Endothelial cell of umbilical vein (primary cell): ENCODE data around the gene FOXK1. TPM values are rescaled to one million over a fixed set of nuclear protein-coding genes. Genes with fewer than 3 reads are reported as not detected.

ENCODE experiments used
- BruUV-seq: library from RNA; stranded (reverse); fragments of 400-500 nt; replicated peaks from 2 replicates; lab custom pipeline; 2021; lab: Mats Ljungman, UMichigan
- CTCF ChIA-PET: fragments of 300-600, 350-600 bp; sonication (Branson Sonifier 250); formaldehyde crosslinking; loops from one replicate; lab custom pipeline; 2021; ENCODE audit warnings: antibody characterized with exemption, inconsistent platforms; lab: Charles Lee
- POLR2A ChIA-PET: fragments of 300-600, 350-600 bp; sonication (Branson Sonifier 250); formaldehyde crosslinking; loops from one replicate; lab custom pipeline; 2021; ENCODE audit warnings: antibody characterized with exemption, inconsistent platforms; lab: Charles Lee
- DNase-seq: peaks from one replicate; pipeline ENCODE4 v3.0.0-alpha.2; 2011; ENCODE audit warnings: low read depth, low spot score
- FAIRE-seq: peaks from 2 replicates; lab custom pipeline; 2011; peaks lifted over from hg19 to GRCh38; lab: Jason Lieb, UNC
- H2AFZ ChIP-seq: 2 replicates; pipeline ENCODE4 v1.6.0; 2012; ENCODE audit warnings: low read depth, low read length, control low read depth, inconsistent platforms
- H3K27ac ChIP-seq: 2 replicates; pipeline ENCODE4 v1.5.1; 2011; ENCODE audit warnings: low read depth, mild to moderate bottlenecking, control low read depth, low read length, moderate library complexity; ENCODE audit not compliant: insufficient read depth
- H3K27me3 ChIP-seq, 2 experiments: 2 replicates each; pipeline versions ENCODE4 v1.6.0 to v1.6.1; 2011; ENCODE audit warnings: low read length in 2 of 2, mixed read lengths in 1 of 2; ENCODE audit not compliant: control insufficient read depth in 2 of 2, insufficient read depth in 2 of 2
- H3K36me3 ChIP-seq, 2 experiments: 2 replicates in 1 of 2; 3 replicates in 1 of 2; pipeline ENCODE4 v1.5.1; 2011; ENCODE audit warnings: low read length in 2 of 2, mild to moderate bottlenecking in 1 of 2, moderate library complexity in 1 of 2; ENCODE audit not compliant: control insufficient read depth in 2 of 2, insufficient read depth in 2 of 2; ENCODE audit errors: extremely low read depth in 1 of 2
- H3K4me1 ChIP-seq: 3 replicates; pipeline ENCODE4 v1.5.1; 2011; ENCODE audit warnings: mild to moderate bottlenecking, low read length; ENCODE audit not compliant: control insufficient read depth, insufficient read depth; ENCODE audit errors: extremely low read depth
- H3K4me2 ChIP-seq: 2 replicates; pipeline ENCODE4 v1.6.1; 2011; ENCODE audit warnings: low read length, control low read depth, mixed read lengths; ENCODE audit not compliant: insufficient read depth
- H3K4me3 ChIP-seq, 3 experiments: fragments of 200-600 bp in 1 of 3; sonication (generic), shearing (Covaris generic) in 1 of 3; replicated peaks in 1 of 3; 2 replicates each; pipeline ENCODE4 v1.5.1; 2011 to 2016; ENCODE audit warnings: control low read depth in 3 of 3, low read length in 3 of 3, mild to moderate bottlenecking in 2 of 3, inconsistent platforms in 1 of 3, low read depth in 1 of 3, moderate library complexity in 1 of 3; ENCODE audit not compliant: insufficient read depth in 1 of 3
- H3K79me2 ChIP-seq: 2 replicates; pipeline ENCODE4 v1.6.0; 2012; ENCODE audit warnings: low read length, inconsistent platforms; ENCODE audit not compliant: control insufficient read depth, insufficient read depth
- H3K9ac ChIP-seq: replicated peaks from 2 replicates; pipeline ENCODE3; 2011; ENCODE audit warnings: low read length, control low read depth; ENCODE audit not compliant: insufficient read depth; ENCODE audit errors: extremely low read depth
- H3K9me1 ChIP-seq: replicated peaks from 3 replicates; pipeline ENCODE4 v1.6.0; 2011; ENCODE audit warnings: mild to moderate bottlenecking, low read length; ENCODE audit not compliant: control insufficient read depth, insufficient read depth; ENCODE audit errors: extremely low read depth
- H3K9me3 ChIP-seq: replicated peaks from 2 replicates; pipeline ENCODE4 v1.5.1; 2012; ENCODE audit warnings: low read length, inconsistent platforms; ENCODE audit not compliant: control insufficient read depth, insufficient read depth
- H4K20me1 ChIP-seq: replicated peaks from 2 replicates; pipeline ENCODE3; 2011; ENCODE audit warnings: mild to moderate bottlenecking, low read length; ENCODE audit not compliant: control insufficient read depth, insufficient read depth; ENCODE audit errors: extremely low read depth
- FOS ChIP-seq: IDR thresholded peaks from 2 replicates; pipeline ENCODE4 v1.6.1; 2011; ENCODE audit warnings: mild to moderate bottlenecking, low read length, moderate library complexity, borderline replicate concordance; ENCODE audit not compliant: insufficient read depth
- MYC ChIP-seq: IDR thresholded peaks from one replicate; pipeline ENCODE4 v1.6.1; 2011; ENCODE audit warnings: mild to moderate bottlenecking, low read depth, low read length
- POLR2A ChIP-seq: IDR thresholded peaks from 2 replicates; pipeline ENCODE4 v1.6.1; 2012; ENCODE audit warnings: low read depth, mild to moderate bottlenecking, control low read depth, low read length
- POLR2AphosphoS5 ChIP-seq: IDR thresholded peaks from 2 replicates; pipeline ENCODE4 v1.6.1; 2012; ENCODE audit warnings: low read depth, mild to moderate bottlenecking, control low read depth, low read length, moderate library complexity; ENCODE audit not compliant: insufficient read depth
- dilution Hi-C: fragments of 300-500 bp; cut with MboI; formaldehyde crosslinking; loops from one replicate; pipeline ENCODE4 v1.15.0; 2019; ENCODE audit warnings: low sequenced_read_pairs; ENCODE audit not compliant: extremely low pct_ligation_motif_present
- intact Hi-C: fragments of 100-400 bp; cut with micrococcal nuclease; formaldehyde crosslinking; loops from one replicate; pipeline ENCODE4 v1.10.0; 2022
- polyA plus RNA-seq, 4 experiments: library from polyadenylated mRNA; depleted of rRNA in 3 of 4; stranded (reverse) in 3 of 4; unstranded in 1 of 4; fragments of >200 nt; gene quantifications; 2 replicates each; pipeline versions ENCODE4 v1.2.1 to v1.2.3, GENCODE V29; 2011 to 2012; ENCODE audit warnings: missing spikeins in 1 of 4
- total RNA-seq: library from RNA; stranded (reverse); gene quantifications from 2 replicates; pipeline ENCODE4 v1.2.3, GENCODE V29; 2021
- TF ChIP-seq, protein P1 (sequence below), 2 donors: IDR thresholded peaks; 1 replicate in 1 of 2; 2 replicates in 1 of 2; pipeline ENCODE4 v1.5.1; 2011; ENCODE audit warnings: low read length in 2 of 2, mild to moderate bottlenecking in 2 of 2, moderate library complexity in 2 of 2, control low read depth in 1 of 2, inconsistent platforms in 1 of 2, low read depth in 1 of 2; ENCODE audit not compliant: insufficient read depth in 1 of 2; ENCODE audit errors: extremely low read depth in 1 of 2

Gene FOXK1
- total and polyA plus RNA-seq, 2 donors (not counting 3 experiments of a cell fraction or from before 2014, with no cell fraction given), result 8.0 to 52.1 TPM

DNA sequence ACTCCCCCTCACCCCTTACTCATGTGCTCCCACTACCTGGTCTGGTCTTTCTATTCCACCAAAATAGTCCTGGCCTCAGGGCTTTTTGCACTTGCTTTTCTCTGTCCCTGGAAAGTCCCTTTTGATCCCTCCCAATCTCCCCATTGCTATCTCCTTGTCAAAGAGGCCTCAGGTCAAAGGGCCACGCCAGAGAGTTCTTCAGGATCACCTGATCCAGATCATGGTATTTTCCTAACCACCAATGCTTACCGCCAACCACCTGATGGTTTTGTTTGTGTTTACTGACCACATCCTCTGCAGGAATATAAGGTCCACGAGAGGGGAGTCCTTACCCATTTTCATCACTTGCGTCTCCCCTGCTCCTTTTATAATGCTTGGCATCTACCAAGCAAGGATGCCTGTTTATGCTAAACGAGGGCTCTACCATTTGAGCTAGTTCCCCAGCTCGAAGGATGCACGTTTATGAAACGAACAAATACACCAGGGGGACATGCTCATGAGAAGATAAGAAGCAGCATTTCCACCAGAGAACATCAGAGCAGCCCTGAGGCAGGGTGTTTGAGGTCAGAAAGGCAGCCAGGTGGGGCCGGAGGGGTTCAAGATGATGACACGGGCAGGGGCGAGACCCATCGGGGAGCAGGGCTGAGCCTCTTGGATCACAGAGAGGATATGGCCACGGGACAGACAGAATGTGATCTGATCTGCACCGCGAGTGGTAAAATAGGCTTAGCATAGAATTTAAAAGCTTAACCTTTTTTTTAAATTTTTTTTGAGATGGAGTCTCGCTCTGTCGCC is 43.1 kb upstream of the FOXK1 start:
- Histone ChIP-seq H2AFZ (no peak overlapping the region), H3K4me3 (no peak overlapping the region), H3K9me1 (no peaks in the 10 kb centered on the region), H3K36me3 (no peaks in the 10 kb centered on the region), H4K20me1 (no peaks in the 10 kb centered on the region), H3K79me2 (no peaks in the 10 kb centered on the region), H3K4me1 (peaks cover 7% of the 10 kb centered on the region), H3K27me3 (no peaks in the 10 kb centered on the region), H3K9ac (no peak overlapping the region), H3K9me3 (no peaks in the 10 kb centered on the region), H3K4me2 (no peak overlapping the region), H3K27ac (no peak overlapping the region)
- no peak for DNase-seq
- CTCF ChIA-PET, result no interaction called here
- no TSS peak for BruUV-seq
- dilution Hi-C loops, result no loop called here
- POLR2A ChIA-PET, result no interaction called here
- intact Hi-C loops, result loop anchor here (10.0 kb wide), 2 partner anchors 714 to 1774 kb away; no protein-coding TSS in a partner anchor
- no peak for FAIRE-seq
- TF ChIP-seq POLR2A (no peak), FOS (no peak), MYC (no peak), POLR2AphosphoS5 (no peak)
- TF ChIP-seq, protein P1, sequence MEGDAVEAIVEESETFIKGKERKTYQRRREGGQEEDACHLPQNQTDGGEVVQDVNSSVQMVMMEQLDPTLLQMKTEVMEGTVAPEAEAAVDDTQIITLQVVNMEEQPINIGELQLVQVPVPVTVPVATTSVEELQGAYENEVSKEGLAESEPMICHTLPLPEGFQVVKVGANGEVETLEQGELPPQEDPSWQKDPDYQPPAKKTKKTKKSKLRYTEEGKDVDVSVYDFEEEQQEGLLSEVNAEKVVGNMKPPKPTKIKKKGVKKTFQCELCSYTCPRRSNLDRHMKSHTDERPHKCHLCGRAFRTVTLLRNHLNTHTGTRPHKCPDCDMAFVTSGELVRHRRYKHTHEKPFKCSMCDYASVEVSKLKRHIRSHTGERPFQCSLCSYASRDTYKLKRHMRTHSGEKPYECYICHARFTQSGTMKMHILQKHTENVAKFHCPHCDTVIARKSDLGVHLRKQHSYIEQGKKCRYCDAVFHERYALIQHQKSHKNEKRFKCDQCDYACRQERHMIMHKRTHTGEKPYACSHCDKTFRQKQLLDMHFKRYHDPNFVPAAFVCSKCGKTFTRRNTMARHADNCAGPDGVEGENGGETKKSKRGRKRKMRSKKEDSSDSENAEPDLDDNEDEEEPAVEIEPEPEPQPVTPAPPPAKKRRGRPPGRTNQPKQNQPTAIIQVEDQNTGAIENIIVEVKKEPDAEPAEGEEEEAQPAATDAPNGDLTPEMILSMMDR (IDR thresholded peaks at IDR 0.05; ENCODE audit: extremely low read depth in 1 of 2, insufficient read depth in 1 of 2, low read depth in 1 of 2, low read length in 2 of 2), result no peak
